ENCODE data around the gene GAB2.

The GAB2 gene

GRCh38 chr11:78192223-78192719 is 225.3 kb downstream of the GAB2 start:
- no peak for DNase-seq (ENCODE audit: low read depth)
- TF ChIP-seq, protein P1, sequence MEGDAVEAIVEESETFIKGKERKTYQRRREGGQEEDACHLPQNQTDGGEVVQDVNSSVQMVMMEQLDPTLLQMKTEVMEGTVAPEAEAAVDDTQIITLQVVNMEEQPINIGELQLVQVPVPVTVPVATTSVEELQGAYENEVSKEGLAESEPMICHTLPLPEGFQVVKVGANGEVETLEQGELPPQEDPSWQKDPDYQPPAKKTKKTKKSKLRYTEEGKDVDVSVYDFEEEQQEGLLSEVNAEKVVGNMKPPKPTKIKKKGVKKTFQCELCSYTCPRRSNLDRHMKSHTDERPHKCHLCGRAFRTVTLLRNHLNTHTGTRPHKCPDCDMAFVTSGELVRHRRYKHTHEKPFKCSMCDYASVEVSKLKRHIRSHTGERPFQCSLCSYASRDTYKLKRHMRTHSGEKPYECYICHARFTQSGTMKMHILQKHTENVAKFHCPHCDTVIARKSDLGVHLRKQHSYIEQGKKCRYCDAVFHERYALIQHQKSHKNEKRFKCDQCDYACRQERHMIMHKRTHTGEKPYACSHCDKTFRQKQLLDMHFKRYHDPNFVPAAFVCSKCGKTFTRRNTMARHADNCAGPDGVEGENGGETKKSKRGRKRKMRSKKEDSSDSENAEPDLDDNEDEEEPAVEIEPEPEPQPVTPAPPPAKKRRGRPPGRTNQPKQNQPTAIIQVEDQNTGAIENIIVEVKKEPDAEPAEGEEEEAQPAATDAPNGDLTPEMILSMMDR (IDR thresholded peaks at IDR 0.05; ENCODE audit: low read depth, low read length, missing control alignments): no peak
- H3K4me3 ChIP-seq (ENCODE audit: low read depth, low read length): no peak overlapping the region
- in situ Hi-C loops (cut with HindIII; ENCODE audit: low sequenced_read_pairs): no loop called here

- TF ChIP-seq, protein P1 (IDR thresholded peaks at IDR 0.05; ENCODE audit: low read depth, low read length, missing control alignments): no peak
- DNase-seq (ENCODE audit: low read depth): no peak
- no peak overlapping the region for H3K4me3 ChIP-seq (ENCODE audit: low read depth, low read length)
- in situ Hi-C loops (cut with HindIII; ENCODE audit: low sequenced_read_pairs): no loop called here
Measured at GRCh38 chr11:78190871-78191538, 226.6 kb downstream of the GAB2 start.

DNA sequence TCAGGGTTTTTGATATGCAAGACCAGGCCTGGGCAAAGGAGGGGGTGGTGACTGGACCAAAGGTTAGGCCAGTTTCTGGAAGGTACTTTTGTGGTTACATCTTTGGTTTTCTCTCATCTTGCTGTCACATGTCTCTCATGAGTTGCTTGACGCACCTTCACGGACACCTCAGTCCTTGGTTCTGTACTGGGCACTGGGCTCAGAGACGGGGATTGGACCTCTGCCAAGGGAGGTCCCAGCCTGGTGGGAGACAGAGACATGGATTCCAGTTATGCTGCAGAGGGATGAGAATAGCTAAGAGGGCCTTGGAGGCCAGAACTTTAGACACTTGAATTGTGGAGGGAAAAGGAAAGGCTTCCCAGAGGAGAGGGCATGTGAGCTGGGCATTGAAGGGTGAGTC is 227.2 kb downstream of the GAB2 start:
- TF ChIP-seq, protein P1 (IDR thresholded peaks at IDR 0.05; ENCODE audit: low read depth, low read length, missing control alignments): no peak
- H3K4me3 ChIP-seq (ENCODE audit: low read depth, low read length): no peak overlapping the region
- DNase-seq (ENCODE audit: low read depth): no peak
- in situ Hi-C loops (cut with HindIII; ENCODE audit: low sequenced_read_pairs): no loop called here

GRCh38 chr11:78189851-78190250 is 227.8 kb downstream of the GAB2 start:
- DNase-seq (ENCODE audit: low read depth): no peak
- in situ Hi-C loops (cut with HindIII; ENCODE audit: low sequenced_read_pairs): no loop called here
- TF ChIP-seq, protein P1 (IDR thresholded peaks at IDR 0.05; ENCODE audit: low read depth, low read length, missing control alignments): no peak
- peak overlapping the region; percentile 84 for H3K4me3 ChIP-seq (ENCODE audit: low read depth, low read length)

DNA sequence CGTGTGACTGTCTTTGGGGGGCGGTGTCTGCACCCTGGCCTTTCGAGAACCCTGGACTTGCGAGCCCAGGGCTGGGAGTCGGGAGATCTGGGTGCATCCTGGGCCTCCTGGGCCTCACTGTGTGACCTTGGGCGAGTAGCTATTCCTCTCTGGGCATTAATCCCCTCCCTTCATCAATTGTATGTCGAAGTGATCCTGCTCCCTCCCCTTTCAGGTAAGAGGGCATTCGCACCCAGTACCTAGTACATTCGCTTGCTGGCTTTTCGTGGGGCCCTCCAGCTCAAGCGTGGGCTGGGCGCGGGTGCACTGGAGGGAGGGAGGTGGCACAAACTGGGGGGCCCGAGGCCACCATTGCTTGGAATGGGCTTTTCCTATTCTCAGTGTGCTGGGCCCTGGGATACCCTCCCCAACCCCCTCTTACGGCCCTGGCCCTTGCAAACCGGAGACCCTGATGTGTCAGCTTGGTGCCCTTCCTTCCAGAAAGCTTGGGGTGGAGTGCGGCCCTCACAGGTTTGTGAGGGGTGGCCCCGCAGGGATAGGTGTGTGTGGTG is 228.4 kb downstream of the GAB2 start:
- DNase-seq (ENCODE audit: low read depth): no peak
- peak overlapping the region; percentile 84 for H3K4me3 ChIP-seq (ENCODE audit: low read depth, low read length)
- TF ChIP-seq, protein P1 (IDR thresholded peaks at IDR 0.05; ENCODE audit: low read depth, low read length, missing control alignments): no peak
- in situ Hi-C loops (cut with HindIII; ENCODE audit: low sequenced_read_pairs): no loop called here

DNA sequence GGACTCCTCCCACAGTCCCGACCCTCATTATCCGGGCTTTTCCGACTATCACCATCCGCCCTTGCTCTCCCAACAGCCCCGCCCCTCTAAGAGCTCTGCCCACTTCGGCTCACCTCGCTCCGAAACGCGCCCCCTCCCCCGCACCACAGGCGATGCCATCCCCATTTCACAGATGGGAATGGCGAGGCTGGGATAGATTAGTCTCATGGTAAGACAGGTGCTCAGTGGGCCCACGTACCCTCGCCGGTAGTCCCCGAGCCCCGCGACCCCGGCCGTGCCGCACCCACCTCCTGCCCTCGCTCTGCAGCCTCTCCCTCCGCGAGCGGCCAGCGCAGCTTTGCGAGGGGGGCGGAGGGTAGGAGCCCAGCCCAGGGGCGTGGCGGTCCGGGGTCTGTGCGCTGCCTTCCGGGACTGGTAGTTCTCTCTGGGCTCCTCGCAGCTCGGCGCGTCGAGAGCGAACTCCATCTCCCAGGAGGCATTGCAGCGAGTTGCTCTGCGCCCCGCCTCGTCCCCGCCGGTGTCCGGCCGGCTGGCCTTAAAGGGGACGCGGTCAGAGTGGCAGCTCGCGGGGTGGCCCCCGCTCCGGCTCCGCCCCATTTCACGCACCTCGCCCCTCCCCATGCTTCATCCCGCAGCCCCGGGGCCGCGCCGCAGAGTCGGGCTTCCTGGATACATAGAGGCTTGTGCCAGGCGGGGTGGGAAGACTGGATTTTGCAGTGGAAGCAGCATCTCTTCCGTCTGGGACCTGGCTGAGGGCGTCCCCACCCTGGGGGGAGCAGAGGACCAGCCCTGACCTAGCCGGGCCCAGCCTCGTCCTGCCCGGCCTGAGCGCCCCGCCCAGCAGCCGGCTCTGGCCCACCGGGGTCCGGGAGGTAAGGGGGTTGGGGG is 229.1 kb downstream of the GAB2 start, which contains the start of the genes KCTD21 and USP35:
Gene KCTD21, minus strand, starts transcription at position 341 of the 888 bp plus-strand sequence. CDS start 14,072 bp downstream, outside the sequence.
Gene USP35, plus strand, starts transcription at position 634 of the 888 bp plus-strand sequence. CDS start 7,327 bp downstream, outside the sequence.
- peak; percentile 90 for DNase-seq (ENCODE audit: low read depth)
- in situ Hi-C loops (cut with HindIII; ENCODE audit: low sequenced_read_pairs): no loop called here
- TF ChIP-seq, protein P1 (IDR thresholded peaks at IDR 0.05; ENCODE audit: low read depth, low read length, missing control alignments): no peak
- H3K4me3 ChIP-seq (ENCODE audit: low read depth, low read length): peak within 1 kb of the TSS; percentile 84

Measured in astrocyte of the cerebellum (primary cell).